Stimulated activated CD4-positive, alpha-beta T cell treated with anti-CD3 and anti-CD28 coated beads, Interleukin-1b, Interleukin-23, amount 100 ng/mL, for 24 hours (primary cell): ENCODE results near the gene ZBTB24.
"Not testable (repeated sequence)": the region's sequence is repeated elsewhere in the genome, so short reads cannot be mapped to it uniquely, and the experiment has no call there.

Experiments
- DNase-seq, 4 experiments: peaks; one replicate each; pipeline ENCODE4 v3.0.0-alpha.2; 2020; ENCODE audit warnings: low read depth in 4 of 4, low spot score in 1 of 4

ZBTB24 gene

GRCh38 chr6:109482905-109483734, at the start of gene ZBTB24:
Gene ZBTB24 (minus strand): TSS chr6:109483219. CDS start chr6:109482026, 1,193 bp downstream.
- peak; percentile 71 to 86 (median 78) for DNase-seq

GRCh38 chr6:109531446-109531845, 48.4 kb upstream of the ZBTB24 start:
- no peak for DNase-seq

- DNase-seq: no peak
Measured at GRCh38 chr6:109527989-109528388, 45.0 kb upstream of the ZBTB24 start.

- peak; percentile 12 to 27 (median 22) for DNase-seq
Measured at GRCh38 chr6:109526905-109527628, 44.0 kb upstream of the ZBTB24 start.

GRCh38 chr6:109524129-109524528, 41.1 kb upstream of the ZBTB24 start:
- no peak for DNase-seq

- DNase-seq: no peak
Measured at GRCh38 chr6:109523478-109523877, 40.5 kb upstream of the ZBTB24 start.

- no peak for DNase-seq
Measured at GRCh38 chr6:109521080-109521479, 38.1 kb upstream of the ZBTB24 start.

GRCh38 chr6:109519647-109520046, 36.6 kb upstream of the ZBTB24 start:
- not testable (repeated sequence) for DNase-seq

GRCh38 chr6:109516929-109517328, 33.9 kb upstream of the ZBTB24 start:
- no peak for DNase-seq

- no peak for DNase-seq
Measured at GRCh38 chr6:109515781-109516409, 32.9 kb upstream of the ZBTB24 start.

- no peak for DNase-seq
Measured at GRCh38 chr6:109514946-109515345, 31.9 kb upstream of the ZBTB24 start.

GRCh38 chr6:109513571-109514071, 30.6 kb upstream of the ZBTB24 start:
- no peak for DNase-seq

GRCh38 chr6:109512271-109512817, 29.3 kb upstream of the ZBTB24 start:
- DNase-seq: no peak

GRCh38 chr6:109511832-109512231, 28.8 kb upstream of the ZBTB24 start:
- DNase-seq: no peak

GRCh38 chr6:109510358-109510757, 27.3 kb upstream of the ZBTB24 start:
- no peak for DNase-seq

GRCh38 chr6:109508166-109508860, 25.3 kb upstream of the ZBTB24 start:
- DNase-seq: no peak

GRCh38 chr6:109507490-109508072, 24.6 kb upstream of the ZBTB24 start:
- DNase-seq: no peak

- no peak for DNase-seq
Measured at GRCh38 chr6:109506841-109507240, 23.8 kb upstream of the ZBTB24 start.

- DNase-seq: no peak
Measured at GRCh38 chr6:109506314-109506713, 23.3 kb upstream of the ZBTB24 start.
